NB4 (cell line): ENCODE results near the gene NHLH2.

ENCODE experiments used
- DNase-seq: peaks from one replicate; pipeline ENCODE4 v3.0.0; 2010; ENCODE audit warnings: low read depth
- H3K4me3 ChIP-seq: one replicate; pipeline ENCODE4 v1.5.1; 2011; ENCODE audit warnings: mild to moderate bottlenecking, low read depth, low read length, moderate library complexity
- MAX ChIP-seq: IDR thresholded peaks from 2 replicates; pipeline ENCODE4 v1.6.1; 2011; ENCODE audit warnings: low read depth, low read length
- MYC ChIP-seq: IDR thresholded peaks from 2 replicates; pipeline ENCODE4 v1.6.1; 2011; ENCODE audit warnings: low read depth, low read length
- POLR2A ChIP-seq: IDR thresholded peaks from 2 replicates; pipeline ENCODE4 v1.6.1; 2011; ENCODE audit warnings: mild to moderate bottlenecking; ENCODE audit not compliant: insufficient read length; ENCODE audit errors: extremely low read depth
- TF ChIP-seq, protein P1 (sequence below): IDR thresholded peaks from one replicate; pipeline ENCODE4 v1.5.1; 2012; ENCODE audit warnings: low read depth, low read length

The NHLH2 gene

GRCh38 chr1:115867216-115867615 is 26.3 kb upstream of the NHLH2 start:
- no peak for DNase-seq
- no peak overlapping the region for H3K4me3 ChIP-seq
- TF ChIP-seq MAX, result no peak
- no peak for TF ChIP-seq MYC
- TF ChIP-seq, protein P1, sequence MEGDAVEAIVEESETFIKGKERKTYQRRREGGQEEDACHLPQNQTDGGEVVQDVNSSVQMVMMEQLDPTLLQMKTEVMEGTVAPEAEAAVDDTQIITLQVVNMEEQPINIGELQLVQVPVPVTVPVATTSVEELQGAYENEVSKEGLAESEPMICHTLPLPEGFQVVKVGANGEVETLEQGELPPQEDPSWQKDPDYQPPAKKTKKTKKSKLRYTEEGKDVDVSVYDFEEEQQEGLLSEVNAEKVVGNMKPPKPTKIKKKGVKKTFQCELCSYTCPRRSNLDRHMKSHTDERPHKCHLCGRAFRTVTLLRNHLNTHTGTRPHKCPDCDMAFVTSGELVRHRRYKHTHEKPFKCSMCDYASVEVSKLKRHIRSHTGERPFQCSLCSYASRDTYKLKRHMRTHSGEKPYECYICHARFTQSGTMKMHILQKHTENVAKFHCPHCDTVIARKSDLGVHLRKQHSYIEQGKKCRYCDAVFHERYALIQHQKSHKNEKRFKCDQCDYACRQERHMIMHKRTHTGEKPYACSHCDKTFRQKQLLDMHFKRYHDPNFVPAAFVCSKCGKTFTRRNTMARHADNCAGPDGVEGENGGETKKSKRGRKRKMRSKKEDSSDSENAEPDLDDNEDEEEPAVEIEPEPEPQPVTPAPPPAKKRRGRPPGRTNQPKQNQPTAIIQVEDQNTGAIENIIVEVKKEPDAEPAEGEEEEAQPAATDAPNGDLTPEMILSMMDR, result no peak
- no peak for TF ChIP-seq POLR2A

- TF ChIP-seq MYC (no peak), MAX (no peak), POLR2A (no peak)
- TF ChIP-seq, protein P1, result no peak
- peak; percentile 74 for DNase-seq
- H3K4me3 ChIP-seq, result no peak overlapping the region
Observed at GRCh38 chr1:115865704-115866380, 24.9 kb upstream of the NHLH2 start.

DNA sequence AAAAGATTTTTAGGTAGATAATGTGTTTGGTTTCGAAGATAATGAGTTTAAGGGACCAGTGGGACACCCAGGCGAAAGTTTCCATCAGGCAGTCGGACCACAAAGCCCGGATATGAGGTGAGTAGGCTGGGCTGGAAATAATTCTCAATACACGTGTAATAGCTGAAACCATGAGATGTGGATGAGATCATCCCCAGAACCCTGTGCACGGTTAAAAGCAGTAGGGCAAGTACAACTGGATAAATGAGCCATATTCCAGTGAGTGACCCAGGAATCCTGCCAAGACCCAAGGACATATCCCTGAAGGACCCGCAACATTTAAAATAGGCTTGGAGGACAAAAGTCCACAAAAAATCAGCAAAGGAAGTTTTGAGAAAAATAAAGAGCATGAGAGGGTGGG is 21.5 kb upstream of the NHLH2 start:
- no peak overlapping the region for H3K4me3 ChIP-seq
- TF ChIP-seq MYC (no peak), MAX (no peak), POLR2A (no peak)
- TF ChIP-seq, protein P1, result no peak
- DNase-seq, result no peak

DNA sequence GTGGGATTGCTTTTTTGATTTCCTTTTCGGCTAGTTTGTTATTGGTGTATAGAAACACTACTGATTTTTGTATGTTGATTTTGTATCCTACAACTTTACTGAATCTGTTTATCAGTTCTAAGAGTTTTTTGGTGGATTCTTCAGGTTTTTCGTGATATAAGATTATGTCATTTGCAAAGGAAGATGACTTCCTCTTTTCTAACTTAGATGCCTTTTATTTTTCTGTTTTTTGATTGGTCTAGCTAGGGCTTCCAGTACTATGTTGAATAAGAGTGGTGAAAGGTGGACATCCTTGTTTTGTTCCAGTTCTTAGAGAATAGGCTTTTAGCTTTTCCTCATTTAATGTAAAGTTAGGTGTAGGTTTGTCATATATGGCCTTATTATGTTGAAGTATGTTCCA is 13.1 kb upstream of the NHLH2 start:
- no peak for DNase-seq
- TF ChIP-seq, protein P1, result no peak
- no peak for TF ChIP-seq POLR2A
- no peak for TF ChIP-seq MAX
- TF ChIP-seq MYC, result no peak
- H3K4me3 ChIP-seq, result no peak overlapping the region

- H3K4me3 ChIP-seq, result no peak overlapping the region
- no peak for DNase-seq
- TF ChIP-seq MAX (no peak), POLR2A (no peak), MYC (no peak)
- TF ChIP-seq, protein P1, result no peak
Observed at GRCh38 chr1:115850937-115851336, 10.0 kb upstream of the NHLH2 start.

- DNase-seq, result no peak
- no peak overlapping the region for H3K4me3 ChIP-seq
- TF ChIP-seq, protein P1, result no peak
- no peak for TF ChIP-seq POLR2A
- no peak for TF ChIP-seq MAX
- TF ChIP-seq MYC, result no peak
Observed at GRCh38 chr1:115847787-115848186, 6.9 kb upstream of the NHLH2 start.
